ENCODE measurements around the gene ZBTB21.
"Not testable (repeated sequence)": the region's sequence is repeated elsewhere in the genome, so short reads cannot be mapped to it uniquely, and the experiment has no call there.

Gene ZBTB21

GRCh38 chr21:41958886-41959563 is 51.1 kb downstream of the ZBTB21 start:
- no peak for DNase-seq (ENCODE audit: low spot score)
- peaks cover 22% of the 10 kb centered on the region for H3K27me3 Mint-ChIP-seq (ENCODE audit: low read depth)
- H3K9me3 Mint-ChIP-seq, result no peaks in the 10 kb centered on the region
- no peaks in the 10 kb centered on the region for H3K36me3 Mint-ChIP-seq (ENCODE audit: low read depth)
- no peak overlapping the region for H3K27ac Mint-ChIP-seq
- H3K4me3 Mint-ChIP-seq, result no peak overlapping the region
- peaks cover 14% of the 10 kb centered on the region for H3K4me1 Mint-ChIP-seq (ENCODE audit: low read depth)

DNA sequence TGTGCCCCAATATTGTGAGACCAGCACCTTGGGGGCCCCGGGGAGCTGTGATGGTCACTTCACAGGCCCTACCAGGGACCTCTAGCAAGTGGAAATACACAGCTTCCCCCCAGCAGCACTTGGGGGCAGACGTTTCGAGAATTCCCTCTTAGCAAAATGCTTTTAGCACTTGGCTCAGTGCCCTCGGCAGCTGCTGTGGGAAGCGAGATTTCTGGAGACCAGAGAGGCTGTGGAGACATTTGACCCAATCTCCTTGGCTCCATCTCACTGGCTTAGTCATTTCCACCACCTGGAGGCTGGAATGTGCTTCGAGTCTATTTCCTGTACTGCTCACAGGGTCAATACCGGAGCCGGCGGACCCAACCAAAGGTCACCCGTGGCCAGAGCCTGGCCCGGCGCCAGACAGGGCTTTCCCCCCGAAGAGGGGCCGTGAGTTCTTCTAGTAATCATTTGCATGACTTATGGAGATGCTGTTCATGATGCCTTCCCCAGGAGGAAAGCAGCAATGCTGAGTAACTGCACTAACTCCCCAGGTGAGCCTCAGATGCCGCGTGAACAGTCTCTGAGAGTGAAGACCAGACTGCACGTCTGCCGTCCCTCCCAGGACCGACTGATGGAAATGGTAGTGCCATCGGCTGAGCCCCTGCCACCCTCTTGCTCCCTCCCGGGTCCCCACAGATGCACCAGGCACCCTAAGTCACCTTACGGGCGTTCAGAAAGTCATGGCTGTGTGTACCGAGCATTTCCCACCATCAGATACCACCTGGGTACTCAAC is 52.0 kb downstream of the ZBTB21 start:
- no peak overlapping the region for H3K4me3 Mint-ChIP-seq
- H3K27me3 Mint-ChIP-seq (ENCODE audit: low read depth), result peaks cover 22% of the 10 kb centered on the region
- H3K4me1 Mint-ChIP-seq (ENCODE audit: low read depth), result peaks cover 14% of the 10 kb centered on the region
- no peaks in the 10 kb centered on the region for H3K36me3 Mint-ChIP-seq (ENCODE audit: low read depth)
- no peak for DNase-seq (ENCODE audit: low spot score)
- H3K9me3 Mint-ChIP-seq, result no peaks in the 10 kb centered on the region
- H3K27ac Mint-ChIP-seq, result no peak overlapping the region

DNA sequence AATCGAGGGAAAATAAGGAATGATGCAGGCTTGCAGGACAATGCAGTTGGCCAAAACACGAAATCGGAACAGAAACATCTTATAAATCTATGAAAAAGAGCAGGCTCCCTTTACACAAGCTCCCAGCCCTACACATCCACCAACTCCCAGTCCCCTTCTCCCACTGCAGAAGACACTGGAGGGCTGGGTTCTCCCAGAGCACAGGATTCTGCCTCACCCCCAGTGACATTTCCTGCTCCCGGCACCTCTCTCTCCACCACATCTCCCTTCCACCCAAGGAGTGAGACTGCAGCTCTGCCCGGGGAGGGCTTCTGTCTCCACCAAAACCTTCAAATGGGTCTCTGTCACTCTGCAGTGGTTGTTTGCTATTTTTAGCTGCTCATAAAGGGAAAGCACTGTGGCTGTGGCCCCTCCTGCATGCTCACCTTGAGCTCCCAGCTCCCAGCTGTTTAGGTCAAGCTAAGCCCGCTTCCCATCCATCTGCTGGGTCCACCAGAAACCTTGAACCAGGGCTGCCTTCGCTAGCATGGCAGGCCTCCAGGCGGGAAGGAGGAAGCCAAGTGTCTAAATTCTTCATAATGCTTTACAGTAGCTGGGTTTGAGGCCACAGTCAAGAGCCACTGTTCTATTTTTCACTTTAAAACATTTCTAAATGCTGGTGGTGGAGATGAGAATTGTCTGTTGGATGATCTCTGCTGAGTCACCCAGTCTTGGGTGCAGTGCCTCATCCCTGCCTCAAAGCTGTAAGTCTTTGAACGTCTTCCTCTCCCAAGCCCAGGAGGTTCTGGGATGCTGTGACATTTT is 53.0 kb downstream of the ZBTB21 start:
- H3K9me3 Mint-ChIP-seq, result no peaks in the 10 kb centered on the region
- H3K27me3 Mint-ChIP-seq (ENCODE audit: low read depth), result peaks cover 23% of the 10 kb centered on the region
- H3K4me3 Mint-ChIP-seq, result no peak overlapping the region
- peaks cover 14% of the 10 kb centered on the region for H3K4me1 Mint-ChIP-seq (ENCODE audit: low read depth)
- no peak for DNase-seq (ENCODE audit: low spot score)
- H3K27ac Mint-ChIP-seq, result no peak overlapping the region
- no peaks in the 10 kb centered on the region for H3K36me3 Mint-ChIP-seq (ENCODE audit: low read depth)

- Mint-ChIP-seq H3K27me3 (ENCODE audit: low read depth) (peaks cover 23% of the 10 kb centered on the region), H3K27ac (no peak overlapping the region), H3K36me3 (ENCODE audit: low read depth) (no peaks in the 10 kb centered on the region), H3K4me3 (no peak overlapping the region), H3K4me1 (ENCODE audit: low read depth) (peaks cover 8% of the 10 kb centered on the region), H3K9me3 (no peaks in the 10 kb centered on the region)
- no peak for DNase-seq (ENCODE audit: low spot score)
These were observed 54.6 kb downstream of the ZBTB21 start for GRCh38 chr21:41955516-41955915.

- no peak for DNase-seq (ENCODE audit: low spot score)
- no peak overlapping the region for H3K27ac Mint-ChIP-seq
These were observed 55.3 kb downstream of the ZBTB21 start for GRCh38 chr21:41954654-41955499.

DNA sequence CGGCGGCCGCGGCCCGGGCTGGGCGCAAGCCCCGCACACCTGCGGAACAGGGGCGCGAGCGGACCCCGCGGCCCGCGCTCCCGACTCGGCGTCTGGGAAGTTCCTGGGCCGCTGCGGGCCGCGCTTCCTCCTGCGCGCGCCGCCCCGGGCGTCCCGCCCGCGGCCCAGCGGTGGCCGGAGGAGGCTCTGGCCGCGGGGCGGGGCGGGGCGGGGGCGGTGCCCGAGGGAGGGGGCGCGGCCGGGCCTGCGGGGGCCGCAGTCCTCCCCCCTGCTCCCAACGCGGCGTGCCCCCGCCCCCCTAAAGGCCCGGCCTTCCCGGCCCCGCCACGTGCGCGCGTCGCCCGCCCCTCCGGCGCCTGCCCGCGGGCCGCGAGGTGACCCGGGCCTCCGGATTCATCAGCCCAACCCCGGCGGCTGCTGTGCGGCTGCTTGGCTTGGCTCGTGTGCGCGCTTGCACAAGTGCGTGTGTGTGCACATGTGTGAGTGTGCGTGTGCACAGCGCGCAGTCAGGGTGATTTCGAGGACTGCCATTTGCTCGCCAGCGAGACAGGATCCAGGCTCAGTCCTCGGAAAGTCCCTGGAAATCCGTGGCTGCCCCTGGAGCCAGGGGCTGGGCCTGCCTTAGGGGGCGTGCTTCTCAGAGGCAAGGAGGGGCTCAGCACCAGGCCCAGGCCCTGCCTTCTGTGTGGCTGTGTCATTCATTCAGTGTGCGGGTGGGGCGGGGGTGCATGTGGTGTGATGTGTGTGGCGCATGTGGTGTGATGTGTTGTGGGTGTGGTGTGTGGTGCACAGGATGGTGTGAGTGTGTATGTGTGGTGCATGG is 56.1 kb downstream of the ZBTB21 start, which contains the start of gene C2CD2:
Gene C2CD2 (minus strand): TSS at position 188 of the 823 bp plus-strand sequence. CDS start 370 bp downstream, outside the sequence.
- DNase-seq (ENCODE audit: low spot score), result peak; percentile 13
- Mint-ChIP-seq H3K4me1 (ENCODE audit: low read depth) (peaks cover 8% of the 10 kb centered on the region), H3K4me3 (peak within 1 kb of the TSS; percentile 50), H3K36me3 (ENCODE audit: low read depth) (no peaks in the 10 kb centered on the region), H3K27ac (no peak within 1 kb of the TSS), H3K9me3 (no peaks in the 10 kb centered on the region), H3K27me3 (ENCODE audit: low read depth) (peaks cover 21% of the 10 kb centered on the region)

More at GRCh38 chr21:41954654-41955499, 55.3 kb downstream of the ZBTB21 start:
- Mint-ChIP-seq H3K4me1 (ENCODE audit: low read depth) (peaks cover 8% of the 10 kb centered on the region), H3K4me3 (peak overlapping the region; percentile 40), H3K9me3 (no peaks in the 10 kb centered on the region), H3K27me3 (ENCODE audit: low read depth) (peaks cover 21% of the 10 kb centered on the region), H3K36me3 (ENCODE audit: low read depth) (no peaks in the 10 kb centered on the region)

DNA sequence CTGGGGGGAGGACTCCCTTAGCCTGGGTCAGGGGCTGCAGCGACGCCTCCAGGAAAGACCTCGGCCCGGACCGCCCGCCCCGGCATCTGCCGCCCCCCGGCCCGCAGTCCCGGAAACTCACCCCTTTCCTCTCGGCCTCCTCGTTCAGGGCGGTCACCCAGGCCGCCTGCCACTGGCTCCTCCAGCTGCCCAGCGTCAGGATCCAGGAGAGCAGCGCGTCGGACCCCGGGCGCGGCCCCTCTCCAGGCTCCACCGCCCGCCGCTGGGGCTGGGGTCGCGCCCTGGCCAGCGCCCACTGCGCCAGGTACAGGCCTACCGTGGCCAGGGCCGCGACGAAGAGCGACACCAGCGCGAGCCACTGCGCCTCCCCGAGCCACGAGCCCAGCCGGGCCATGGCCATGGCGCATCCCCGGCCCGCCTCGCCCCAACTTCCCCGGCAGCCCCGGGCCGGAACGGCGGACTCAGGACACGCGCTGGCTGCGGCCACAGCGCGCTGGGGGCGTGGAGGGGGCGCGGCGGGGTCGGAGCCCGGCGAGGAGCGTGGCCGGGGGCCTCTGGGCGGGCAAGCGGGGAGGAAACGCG is 56.8 kb downstream of the ZBTB21 start:
- H3K36me3 Mint-ChIP-seq (ENCODE audit: low read depth), result no peaks in the 10 kb centered on the region
- H3K4me1 Mint-ChIP-seq (ENCODE audit: low read depth), result peaks cover 8% of the 10 kb centered on the region
- no peak overlapping the region for H3K27ac Mint-ChIP-seq
- no peaks in the 10 kb centered on the region for H3K9me3 Mint-ChIP-seq
- H3K27me3 Mint-ChIP-seq (ENCODE audit: low read depth), result peaks cover 21% of the 10 kb centered on the region
- no peak overlapping the region for H3K4me3 Mint-ChIP-seq
- DNase-seq (ENCODE audit: low spot score), result no peak

DNA sequence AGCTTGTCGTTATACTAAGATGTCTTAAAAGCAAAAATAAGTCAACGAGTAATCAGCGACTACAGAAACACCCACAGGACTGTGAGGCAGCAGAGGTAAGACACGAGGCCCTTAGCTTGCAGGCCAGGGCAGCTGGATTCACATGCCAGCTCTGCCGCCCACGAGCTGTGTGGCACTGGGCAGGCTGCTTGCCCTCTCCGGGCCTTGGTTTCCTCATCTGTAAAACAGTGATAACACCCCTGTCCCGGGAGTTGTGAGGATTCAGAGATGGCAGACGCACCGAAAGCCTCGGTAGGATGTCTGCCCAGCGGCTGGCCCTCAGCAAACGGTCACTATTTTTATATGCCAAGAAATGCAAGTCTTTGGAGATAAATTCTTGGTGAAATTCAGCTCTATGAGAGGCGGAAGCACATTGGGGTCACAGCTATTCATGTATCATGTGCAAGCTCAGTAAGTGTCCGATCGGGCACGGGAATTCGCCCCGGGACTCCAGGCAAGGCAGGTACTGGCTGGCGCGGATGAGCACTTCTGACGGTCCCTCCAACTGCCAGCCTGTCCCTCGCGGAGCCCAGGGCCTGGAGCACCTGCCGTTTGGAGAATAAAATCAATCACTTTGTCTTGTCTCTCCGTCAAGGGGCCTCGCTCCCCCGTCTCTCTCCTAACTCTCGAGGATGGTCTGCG is 57.5 kb downstream of the ZBTB21 start:
- Mint-ChIP-seq H3K27me3 (ENCODE audit: low read depth) (peaks cover 21% of the 10 kb centered on the region), H3K9me3 (no peaks in the 10 kb centered on the region), H3K4me3 (peak overlapping the region; percentile 50), H3K4me1 (ENCODE audit: low read depth) (peaks cover 8% of the 10 kb centered on the region), H3K27ac (no peak overlapping the region), H3K36me3 (ENCODE audit: low read depth) (no peaks in the 10 kb centered on the region)
- DNase-seq (ENCODE audit: low spot score), result no peak

GRCh38 chr21:41951876-41952567 is 58.1 kb downstream of the ZBTB21 start:
- H3K4me3 Mint-ChIP-seq, result peak overlapping the region; percentile 51
- no peaks in the 10 kb centered on the region for H3K9me3 Mint-ChIP-seq
- peaks cover 21% of the 10 kb centered on the region for H3K27me3 Mint-ChIP-seq (ENCODE audit: low read depth)
- H3K36me3 Mint-ChIP-seq (ENCODE audit: low read depth), result no peaks in the 10 kb centered on the region
- no peak overlapping the region for H3K27ac Mint-ChIP-seq
- peaks cover 6% of the 10 kb centered on the region for H3K4me1 Mint-ChIP-seq (ENCODE audit: low read depth)
- DNase-seq (ENCODE audit: low spot score), result no peak

GRCh38 chr21:41950941-41951351 is 59.2 kb downstream of the ZBTB21 start:
- H3K4me3 Mint-ChIP-seq, result no peak overlapping the region
- no peak for DNase-seq (ENCODE audit: low spot score)
- no peaks in the 10 kb centered on the region for H3K9me3 Mint-ChIP-seq
- peaks cover 5% of the 10 kb centered on the region for H3K4me1 Mint-ChIP-seq (ENCODE audit: low read depth)
- no peaks in the 10 kb centered on the region for H3K36me3 Mint-ChIP-seq (ENCODE audit: low read depth)
- H3K27ac Mint-ChIP-seq, result no peak overlapping the region
- peaks cover 21% of the 10 kb centered on the region for H3K27me3 Mint-ChIP-seq (ENCODE audit: low read depth)

DNA sequence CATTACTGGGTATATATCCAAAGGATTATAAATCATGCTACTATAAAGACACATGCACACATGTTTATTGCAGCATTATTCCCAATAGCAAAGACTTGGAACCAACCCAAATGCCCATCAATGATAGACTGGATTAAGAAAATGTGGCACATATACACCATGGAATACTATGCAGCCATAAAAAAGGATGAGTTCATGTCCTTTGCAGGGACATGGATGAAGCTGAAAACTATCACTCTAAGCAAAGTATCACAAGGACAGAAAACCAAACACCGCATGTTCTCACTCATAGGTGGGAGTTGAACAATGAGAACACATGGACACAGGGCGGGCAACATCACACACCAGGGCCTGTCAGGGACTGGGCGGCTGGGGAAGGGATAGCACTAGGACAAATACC is 60.5 kb downstream of the ZBTB21 start:
- peaks cover 18% of the 10 kb centered on the region for H3K27me3 Mint-ChIP-seq (ENCODE audit: low read depth)
- not testable (repeated sequence) for H3K4me3 Mint-ChIP-seq; H3K9me3 Mint-ChIP-seq; H3K36me3 Mint-ChIP-seq (ENCODE audit: low read depth); H3K27ac Mint-ChIP-seq; H3K4me1 Mint-ChIP-seq (ENCODE audit: low read depth); DNase-seq (ENCODE audit: low spot score)
